Measurements from ENCODE around the gene ASGR2.

GRCh38 chr17:7124923-7125322, 10.3 kb upstream of the ASGR2 start:
- TF ChIP-seq CTCF (IDR thresholded peaks at IDR 0.05), result no peak
- no peak for TF ChIP-seq EP300 (IDR thresholded peaks at IDR 0.05)
- TF ChIP-seq POLR2AphosphoS5 (IDR thresholded peaks at IDR 0.05), result no peak

Measured in esophagus muscularis mucosa (tissue), 4 donors.